ENCODE measurements around the gene EXOC7. TPM values are rescaled to one million over a fixed set of nuclear protein-coding genes. Genes with fewer than 3 reads are reported as not detected.
"Not testable (repeated sequence)": the region's sequence is repeated elsewhere in the genome, so short reads cannot be mapped to it uniquely, and the experiment has no call there.

EXOC7 gene
- total RNA-seq, 1 donor from 2014 or later, result 132 TPM

DNA sequence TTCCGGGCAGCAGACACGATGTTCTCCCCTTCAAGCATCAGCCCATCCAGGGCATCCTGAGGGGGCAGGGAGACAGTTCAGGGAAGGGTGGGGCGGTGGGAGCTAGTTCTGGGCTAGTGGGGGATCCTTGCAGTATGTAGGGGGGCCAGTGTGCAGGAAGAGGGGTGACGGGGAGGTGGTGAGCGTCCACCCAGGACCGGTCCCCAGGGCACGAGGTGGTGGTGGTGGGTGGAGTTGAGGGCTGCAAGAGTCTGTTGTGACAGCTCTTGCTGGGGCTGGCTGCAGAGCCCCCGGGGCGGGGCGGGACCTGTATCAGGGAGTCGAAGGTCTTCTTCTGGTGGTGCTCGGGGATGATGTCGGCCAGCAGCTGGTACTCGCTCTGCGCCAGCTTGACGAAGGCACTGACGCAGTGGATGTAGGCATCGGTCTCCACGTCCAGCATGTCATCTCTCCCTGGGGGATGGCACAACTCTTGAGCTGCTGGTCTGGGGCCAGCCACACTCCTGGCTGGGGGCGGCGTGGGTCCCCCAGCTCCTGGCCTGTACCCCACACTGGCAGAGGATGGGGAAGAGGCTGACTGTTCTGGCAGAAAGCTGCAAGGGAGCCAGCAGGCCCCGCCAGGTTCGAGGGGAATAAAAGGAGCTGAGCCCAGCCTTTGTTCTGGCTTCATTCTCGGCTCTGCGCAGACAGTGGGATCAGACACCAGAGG lies 14.6 kb downstream of the EXOC7 start:
- intact Hi-C loops (cut with micrococcal nuclease), result no loop called here

DNA sequence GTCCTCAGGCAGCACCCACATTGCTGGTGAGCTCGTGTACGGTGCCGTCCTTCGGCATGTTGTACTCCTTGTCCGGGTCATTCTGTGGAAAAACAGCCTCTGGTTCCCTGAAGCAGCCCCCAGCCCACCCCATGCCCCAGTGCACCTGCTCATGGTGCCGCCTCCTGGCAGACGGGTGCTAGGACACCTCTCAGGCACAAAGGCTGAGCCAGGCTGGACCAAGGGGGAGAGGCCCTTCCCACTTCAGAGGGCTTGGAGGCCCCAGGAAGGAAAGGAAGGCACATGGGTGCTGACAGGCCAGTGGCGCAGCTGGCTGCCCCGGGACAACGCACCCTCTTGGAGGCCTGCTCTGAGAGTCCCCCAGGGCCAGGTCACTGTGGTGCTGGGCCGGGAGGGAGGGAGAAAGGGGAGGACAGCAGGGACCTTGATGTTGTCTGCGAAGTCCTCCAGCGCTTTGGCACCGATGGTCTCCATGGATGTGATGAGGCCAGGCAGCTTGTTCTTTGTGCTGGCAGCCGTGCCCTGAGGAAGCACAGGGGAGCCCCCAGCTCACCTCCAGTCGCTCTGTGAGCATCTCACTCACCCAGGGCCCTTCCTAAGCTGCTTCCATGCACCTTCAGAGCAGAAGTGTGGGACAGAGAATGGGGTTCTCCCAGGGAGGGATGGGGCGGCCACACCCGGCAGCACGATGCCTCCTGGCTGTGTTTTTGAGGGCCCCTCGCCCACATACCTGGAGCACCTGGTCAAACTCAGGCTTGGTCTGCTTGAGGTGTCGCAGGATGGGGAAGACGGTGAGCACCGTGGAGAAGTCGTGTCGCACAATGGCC lies 15.3 kb downstream of the EXOC7 start:
- intact Hi-C loops (cut with micrococcal nuclease), result no loop called here

DNA sequence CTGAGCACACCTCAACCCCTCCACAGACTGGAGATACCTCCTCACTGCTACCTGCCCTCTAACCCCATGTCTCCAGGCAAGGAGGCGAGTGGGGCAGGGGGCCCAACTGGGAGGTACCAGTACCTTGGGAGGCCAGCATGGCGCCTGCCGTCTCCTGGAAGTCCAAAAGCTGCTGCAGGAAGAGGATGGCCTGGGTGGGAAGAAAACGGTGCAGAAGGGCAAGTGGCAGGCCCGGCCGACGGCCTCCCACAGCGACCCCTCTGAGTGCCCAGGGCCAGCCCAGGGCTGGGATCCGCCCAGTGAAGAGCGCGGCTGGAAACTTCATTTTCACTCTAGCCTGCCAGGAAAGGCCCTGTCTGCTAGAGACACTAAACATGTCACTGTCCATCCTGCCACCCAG lies 16.1 kb downstream of the EXOC7 start:
- intact Hi-C loops (cut with micrococcal nuclease), result no loop called here

DNA sequence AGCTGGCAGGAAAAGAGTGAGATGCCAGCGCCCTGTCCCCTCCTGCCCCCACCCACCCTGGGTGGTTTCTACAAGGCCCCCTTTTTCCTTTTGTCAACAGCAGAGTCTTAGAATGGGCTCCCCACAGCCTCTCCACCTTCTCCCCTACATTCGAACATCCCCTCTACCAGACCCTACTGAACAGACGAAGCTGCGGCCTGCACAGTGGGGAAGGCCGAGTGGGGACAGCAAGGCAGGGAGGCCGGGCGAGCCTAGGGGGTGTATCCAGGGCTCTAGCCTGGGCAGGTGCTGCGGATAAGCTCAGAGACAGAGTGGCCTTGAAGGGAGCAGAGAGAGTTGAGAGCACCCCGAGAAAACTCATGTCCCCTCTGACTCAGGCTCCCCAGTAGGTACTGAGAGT lies 17.2 kb downstream of the EXOC7 start:
- intact Hi-C loops (cut with micrococcal nuclease), result no loop called here

DNA sequence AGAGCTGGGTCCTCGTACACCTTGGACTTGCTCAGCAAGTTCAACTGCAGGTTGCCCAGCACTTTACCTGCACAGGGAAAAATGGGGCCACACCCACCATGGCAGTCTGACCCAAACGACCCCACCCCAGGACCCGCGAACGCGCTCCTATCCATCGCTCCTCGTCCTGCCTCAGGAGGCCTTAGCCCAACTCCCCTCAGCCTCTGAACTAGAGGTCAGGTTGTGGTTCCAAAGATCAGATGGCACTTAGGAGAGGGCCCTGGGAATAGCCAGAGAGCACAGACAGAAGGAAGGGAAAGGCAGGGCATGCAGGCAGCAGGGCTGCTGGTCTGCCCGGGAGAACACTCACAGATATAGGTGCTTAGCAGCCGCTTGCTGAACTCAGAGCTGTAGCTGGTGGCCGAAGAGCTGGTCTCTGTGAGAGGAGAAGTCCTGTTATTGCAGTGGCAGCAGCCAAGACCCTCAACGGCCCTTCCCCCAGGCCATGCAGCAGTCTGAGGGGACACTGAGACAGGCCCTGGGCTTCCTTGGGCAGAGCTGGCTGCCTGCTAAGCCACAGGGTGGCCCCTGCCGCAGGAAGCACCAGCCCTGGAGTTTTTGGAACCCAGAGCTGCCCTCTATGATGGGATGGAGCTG lies 17.7 kb downstream of the EXOC7 start:
- intact Hi-C loops (cut with micrococcal nuclease), result no loop called here

DNA sequence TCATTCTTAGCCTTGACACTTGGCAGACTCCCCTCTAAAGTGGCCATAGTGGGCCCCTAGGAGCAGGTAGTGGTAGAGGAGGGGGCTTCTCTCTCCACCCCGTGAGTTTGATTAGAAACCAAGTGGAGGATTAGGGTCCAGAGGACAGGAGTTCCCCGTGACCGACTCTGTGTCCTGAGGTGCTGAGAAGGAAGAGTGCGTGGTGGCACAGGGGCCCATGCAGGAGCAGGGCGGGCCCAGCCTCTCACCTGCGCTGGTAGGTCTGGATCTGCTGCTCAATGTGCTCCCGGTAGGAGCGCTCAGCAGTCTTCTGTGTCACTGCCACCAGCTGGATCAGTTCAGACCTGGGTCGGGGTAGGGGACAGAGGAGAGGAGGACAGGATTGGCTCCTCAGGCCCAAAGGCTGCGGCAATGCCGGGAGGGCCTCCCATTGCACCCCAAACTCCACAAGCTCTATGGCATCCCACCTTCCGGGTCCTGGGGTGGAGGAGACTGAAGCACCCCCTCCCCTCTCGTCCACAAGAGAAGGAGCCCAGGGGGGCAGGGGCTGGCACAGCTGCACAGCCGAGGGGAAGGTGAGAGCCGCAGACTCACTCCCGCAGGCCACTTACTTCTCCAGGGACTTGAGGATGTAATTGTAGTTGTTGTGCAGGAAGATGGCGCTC lies 18.4 kb downstream of the EXOC7 start:
- intact Hi-C loops (cut with micrococcal nuclease), result no loop called here

DNA sequence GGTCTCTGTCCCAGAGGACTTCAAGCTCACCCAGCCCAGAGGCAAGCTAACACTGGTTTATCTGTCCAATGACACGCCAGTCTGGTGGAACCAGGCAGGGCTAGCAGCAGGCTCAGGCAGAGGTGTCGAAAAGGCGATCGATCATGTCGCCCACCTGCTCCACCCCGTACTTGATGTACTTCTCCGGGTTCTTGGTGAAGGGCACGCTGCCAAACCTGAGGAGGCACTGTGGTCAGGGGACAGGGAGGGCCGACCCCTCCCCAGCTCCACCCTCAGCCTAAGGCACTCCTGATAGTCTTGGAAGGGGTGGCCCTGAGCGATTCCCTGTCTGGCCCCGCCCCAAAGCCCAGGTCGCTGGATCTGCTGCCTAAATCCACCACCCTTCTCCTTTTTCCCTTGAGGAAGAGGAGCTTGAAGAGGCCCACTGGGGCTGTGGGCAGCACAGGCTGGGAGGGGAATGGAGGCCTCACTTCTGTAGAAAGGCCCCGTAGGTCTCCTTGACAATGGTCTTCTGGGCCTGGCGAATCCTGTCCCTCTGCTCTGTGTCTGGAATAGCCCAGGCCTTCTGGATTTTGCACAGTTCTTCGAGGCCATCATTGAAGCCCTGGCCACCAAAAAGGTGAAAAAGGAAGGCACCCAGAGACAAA lies 19.9 kb downstream of the EXOC7 start:
- intact Hi-C loops (cut with micrococcal nuclease), result no loop called here

DNA sequence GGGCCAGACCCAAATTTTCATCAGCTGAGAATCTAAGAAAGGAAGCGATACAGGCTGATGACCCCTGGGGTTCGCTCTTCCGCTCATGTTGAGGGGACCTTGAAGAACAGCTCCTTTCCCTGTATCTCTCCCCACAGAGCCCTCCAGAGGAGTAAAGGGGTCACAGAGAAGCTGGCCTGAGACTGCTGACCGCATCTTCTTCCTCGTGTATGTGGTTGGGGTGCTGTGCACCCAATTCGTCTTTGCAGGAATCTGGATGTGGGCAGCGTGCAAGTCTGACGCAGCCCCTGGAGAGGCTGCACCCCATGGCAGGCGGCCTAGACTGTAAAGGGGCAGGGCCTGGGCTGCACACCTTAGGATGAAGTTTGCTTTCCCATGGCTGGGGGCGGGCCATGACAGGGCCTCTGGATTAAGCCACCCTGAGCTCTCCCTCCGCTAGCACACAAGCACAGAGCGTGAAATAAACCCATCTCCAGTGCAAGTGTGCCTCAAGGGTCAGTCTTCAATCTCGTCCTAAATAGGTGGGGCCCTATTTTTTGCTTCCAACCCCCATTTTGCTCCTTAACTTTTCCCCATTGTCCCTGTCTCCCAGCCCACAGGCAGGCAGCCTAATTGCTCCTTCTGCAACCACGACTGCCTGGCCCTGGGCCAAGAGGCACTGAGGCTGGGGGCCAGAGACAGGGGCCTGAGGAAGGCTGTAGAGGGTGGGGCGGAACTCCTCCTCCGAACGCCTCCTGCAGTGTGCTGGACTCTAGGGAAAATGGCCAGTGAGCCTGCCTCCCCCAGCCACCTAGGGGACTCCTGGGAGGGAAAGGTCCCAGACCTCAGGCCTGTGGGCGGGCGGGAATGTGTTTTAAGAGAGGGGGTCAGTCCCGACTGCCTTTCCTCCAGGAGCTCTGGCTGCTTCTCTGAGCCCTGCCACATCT lies 21.0 kb downstream of the EXOC7 start:
- intact Hi-C loops (cut with micrococcal nuclease), result no loop called here

DNA sequence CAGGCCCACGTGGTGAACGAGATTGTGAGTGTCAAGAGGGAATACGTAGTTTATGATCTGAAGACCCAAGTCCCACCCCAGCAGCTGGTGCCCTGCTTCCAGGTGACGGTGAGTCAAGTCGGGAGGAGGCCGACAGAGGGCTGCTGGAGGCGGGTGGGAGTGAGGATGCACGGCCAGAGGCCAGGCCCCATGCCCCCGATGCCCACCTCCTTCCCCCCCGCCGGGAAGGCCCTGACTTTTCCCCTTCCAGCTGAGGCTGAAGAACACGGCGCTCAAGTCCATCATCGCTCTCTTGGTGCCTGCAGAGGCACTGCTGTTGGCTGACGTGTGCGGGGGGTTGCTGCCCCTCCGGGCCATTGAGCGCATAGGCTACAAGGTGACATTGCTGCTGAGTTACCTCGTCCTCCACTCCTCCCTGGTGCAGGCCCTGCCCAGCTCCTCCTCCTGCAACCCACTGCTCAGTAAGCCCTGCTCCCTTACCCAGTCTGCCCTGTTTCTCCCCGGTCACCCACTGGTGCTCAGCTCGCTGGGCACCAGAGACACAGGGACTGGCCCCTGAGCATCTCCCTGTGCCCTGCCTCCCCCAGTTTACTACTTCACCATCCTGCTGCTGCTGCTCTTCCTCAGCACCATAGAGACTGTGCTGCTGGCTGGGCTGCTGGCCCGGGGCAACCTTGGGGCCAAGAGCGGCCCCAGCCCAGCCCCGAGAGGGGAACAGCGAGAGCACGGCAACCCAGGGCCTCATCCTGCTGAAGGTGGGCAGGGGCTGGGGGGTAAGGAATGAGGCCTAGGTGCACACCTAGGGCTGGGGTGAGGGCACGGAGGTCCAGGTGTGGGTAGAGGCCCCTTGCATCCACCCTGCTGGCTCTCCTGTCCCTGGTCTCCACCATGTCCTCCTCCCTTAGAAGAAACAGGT lies 22.0 kb downstream of the EXOC7 start:
- intact Hi-C loops (cut with micrococcal nuclease), result no loop called here

DNA sequence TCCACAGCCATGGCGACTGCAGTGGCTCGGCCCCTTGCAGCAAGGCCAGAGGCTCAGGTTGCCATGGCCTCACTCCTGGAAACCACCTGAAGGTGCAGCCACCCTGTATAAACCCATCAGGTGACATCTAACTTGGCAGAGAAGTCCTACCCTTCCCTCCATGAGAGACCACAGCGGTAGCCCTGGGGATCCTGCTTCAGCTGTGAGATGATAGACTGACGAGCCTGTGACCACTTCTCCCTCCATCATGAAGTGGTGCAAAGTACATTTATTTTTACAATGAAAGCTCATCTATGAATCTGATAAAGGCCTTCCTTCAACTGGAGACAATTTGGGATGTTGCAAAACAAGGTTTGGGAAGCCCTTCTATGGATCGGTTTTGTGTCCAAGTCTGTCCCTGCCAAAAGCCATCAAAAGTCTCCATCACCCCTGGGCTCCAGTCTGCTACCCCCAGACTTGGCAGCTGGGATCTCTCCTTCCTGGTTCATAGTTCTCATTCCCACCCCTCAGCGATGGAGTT lies 22.8 kb downstream of the EXOC7 start:
- intact Hi-C loops (cut with micrococcal nuclease), result no loop called here

DNA sequence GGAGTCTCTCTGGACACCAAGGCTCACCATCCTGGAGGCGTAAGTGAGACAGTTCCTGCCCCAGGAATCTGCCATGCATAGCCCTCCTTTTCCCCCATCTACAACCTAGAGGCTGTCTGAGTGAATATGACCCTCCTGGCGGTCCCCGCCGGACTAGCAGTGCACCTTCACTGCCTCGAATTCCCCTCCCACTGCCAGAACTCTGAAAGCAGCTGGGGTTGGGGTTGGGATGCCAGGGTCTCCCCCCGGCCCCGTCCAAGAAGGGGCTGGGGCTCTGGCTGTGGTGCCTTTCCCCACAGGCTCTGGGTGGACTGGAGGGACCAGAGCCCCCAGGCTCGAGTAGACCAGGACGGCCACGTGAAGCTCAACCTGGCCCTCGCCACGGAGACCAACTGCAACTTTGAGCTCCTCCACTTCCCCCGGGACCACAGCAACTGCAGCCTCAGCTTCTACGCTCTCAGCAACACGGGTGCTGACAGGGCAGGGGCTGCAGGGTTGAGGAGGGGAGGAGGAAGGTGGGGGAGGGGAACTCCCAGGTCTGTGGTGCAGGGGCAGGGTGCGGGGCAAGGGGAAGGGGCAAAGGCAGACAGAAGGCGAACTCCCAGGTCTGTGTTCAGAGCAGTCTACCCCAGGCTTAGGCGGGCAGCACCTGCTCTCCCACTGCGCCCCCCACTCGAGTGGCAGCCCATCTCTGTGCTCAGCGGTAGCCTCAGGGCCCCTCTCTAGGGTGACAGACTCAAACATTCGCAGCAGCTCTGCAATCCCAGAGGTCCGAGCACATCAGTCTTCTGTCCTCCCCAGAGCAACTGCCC lies 23.4 kb downstream of the EXOC7 start:
- intact Hi-C loops (cut with micrococcal nuclease), result no loop called here

DNA sequence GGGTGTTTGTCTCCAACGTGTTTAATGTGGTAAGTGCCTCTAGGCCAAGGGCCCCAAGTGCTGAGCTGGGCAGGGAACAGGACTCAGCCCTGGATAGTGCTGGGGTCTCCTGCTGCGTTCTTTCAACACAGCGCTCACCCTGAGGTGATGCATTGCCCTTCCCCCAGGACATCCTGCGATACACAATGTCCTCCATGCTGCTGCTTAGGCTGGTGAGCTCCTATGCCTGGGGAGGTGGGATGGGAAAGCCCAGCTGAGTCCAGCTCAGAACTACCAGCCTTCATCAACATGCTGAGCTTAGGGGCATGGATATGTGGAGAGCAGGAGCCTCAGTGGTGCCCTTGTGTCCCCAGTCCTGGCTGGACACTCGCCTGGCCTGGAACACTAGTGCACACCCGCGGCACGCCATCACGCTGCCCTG lies 24.0 kb downstream of the EXOC7 start:
- intact Hi-C loops (cut with micrococcal nuclease), result no loop called here

DNA sequence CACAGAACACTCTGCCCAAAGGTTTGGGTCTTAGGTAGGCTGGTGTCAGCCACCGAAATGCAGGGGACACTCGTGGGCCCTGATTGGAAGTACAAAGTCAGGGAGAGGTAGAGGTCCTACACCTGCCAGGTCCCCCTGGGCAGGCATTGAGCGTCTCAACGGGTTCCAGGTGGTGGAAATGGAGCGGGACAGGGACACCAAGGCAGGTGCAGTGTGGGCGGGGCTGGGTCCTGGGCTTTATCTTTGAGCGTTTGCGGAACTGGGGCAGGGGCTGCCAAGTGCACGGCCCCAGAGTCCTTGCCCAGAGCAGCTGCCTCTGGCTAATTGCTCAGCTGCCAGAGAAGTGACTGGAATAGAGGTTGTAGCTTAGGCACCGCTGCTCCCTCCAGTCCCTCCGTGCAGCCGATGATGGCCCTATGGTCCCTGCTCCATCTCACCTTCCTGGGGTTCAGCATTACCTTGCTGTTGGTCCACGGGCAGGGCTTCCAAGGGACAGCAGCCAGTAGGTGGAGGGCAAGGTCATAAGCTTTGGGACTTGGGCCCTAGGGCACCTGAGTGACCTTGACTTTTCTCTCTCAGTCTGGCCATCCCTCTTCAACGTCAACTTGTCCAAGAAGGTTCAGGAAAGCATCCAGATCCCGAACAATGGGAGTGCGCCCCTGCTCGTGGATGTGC lies 24.6 kb downstream of the EXOC7 start, which contains the start of gene ZACN:
TSS of gene ZACN (plus strand) at position 323 of the 675 bp plus-strand sequence. CDS start at position 406, 83 bp downstream.
- intact Hi-C loops (cut with micrococcal nuclease), result no loop called here

DNA sequence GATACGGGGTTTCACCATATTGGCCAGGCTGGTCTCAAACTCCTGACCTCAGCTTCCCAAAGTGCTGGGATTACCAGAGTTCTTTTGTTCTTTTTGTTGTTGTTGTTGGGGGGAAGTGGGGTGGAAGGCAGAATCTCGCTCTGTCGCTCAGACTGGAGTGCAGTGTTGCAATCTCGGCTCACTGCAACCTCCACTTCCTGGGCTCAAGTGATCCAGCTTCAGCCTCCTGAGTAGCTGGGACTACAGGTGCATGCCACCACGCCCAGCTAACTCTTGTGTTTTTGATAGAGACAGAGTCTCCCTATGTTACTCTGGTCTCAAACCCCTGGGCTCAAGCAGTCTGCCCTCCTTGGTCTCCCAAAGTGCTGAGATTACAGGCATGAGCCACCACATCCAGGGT lies 25.2 kb downstream of the EXOC7 start:
- intact Hi-C loops (cut with micrococcal nuclease), result not testable (repeated sequence)

DNA sequence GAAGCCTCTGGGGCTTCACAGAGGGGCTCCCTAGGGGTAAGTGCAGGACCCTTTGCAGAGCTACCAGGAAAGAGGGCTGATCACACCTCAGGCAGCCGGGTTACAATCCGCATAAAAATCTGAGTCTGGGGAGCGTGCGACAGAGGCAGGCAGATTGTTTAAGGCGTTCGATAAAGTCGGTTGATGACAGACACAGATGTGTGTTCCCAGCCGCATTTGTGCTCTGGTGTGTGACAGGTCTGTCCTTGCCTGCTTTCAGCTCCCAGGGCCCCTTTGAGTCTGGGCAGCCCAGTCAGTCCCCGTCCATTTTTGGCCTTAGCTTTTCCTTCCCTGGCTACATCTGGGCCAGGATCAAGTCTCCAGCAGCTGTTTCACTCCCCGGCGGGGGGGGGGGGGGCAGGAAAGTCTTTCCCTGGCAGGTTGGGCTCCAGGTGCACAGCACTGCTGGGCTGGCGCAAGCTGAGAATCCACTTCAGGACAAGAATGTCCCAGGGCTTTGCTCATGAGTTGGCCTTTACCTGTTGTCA lies 25.9 kb downstream of the EXOC7 start:
- intact Hi-C loops (cut with micrococcal nuclease), result no loop called here

DNA sequence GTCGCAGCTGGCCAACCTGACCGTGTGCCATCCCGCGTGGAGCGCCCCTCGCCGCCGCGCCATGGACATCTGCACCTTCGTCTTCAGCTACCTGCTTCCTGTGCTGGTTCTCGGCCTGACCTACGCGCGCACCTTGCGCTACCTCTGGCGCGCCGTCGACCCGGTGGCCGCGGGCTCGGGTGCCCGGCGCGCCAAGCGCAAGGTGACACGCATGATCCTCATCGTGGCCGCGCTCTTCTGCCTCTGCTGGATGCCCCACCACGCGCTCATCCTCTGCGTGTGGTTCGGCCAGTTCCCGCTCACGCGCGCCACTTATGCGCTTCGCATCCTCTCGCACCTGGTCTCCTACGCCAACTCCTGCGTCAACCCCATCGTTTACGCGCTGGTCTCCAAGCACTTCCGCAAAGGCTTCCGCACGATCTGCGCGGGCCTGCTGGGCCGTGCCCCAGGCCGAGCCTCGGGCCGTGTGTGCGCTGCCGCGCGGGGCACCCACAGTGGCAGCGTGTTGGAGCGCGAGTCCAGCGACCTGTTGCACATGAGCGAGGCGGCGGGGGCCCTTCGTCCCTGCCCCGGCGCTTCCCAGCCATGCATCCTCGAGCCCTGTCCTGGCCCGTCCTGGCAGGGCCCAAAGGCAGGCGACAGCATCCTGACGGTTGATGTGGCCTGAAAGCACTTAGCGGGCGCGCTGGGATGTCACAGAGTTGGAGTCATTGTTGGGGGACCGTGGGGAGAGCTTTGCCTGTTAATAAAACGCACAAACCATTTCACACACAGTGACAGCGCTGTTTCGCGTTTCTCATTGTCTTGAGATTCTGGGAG lies 26.6 kb downstream of the EXOC7 start:
- intact Hi-C loops (cut with micrococcal nuclease), result no loop called here

All from T-helper 2 cell treated with Interferon-gamma antibody and Interleukin-4, amounts not matched to agents 100 ng/mL and 5 ng/mL, for 36 hours (primary cell).